Rectal smooth muscle tissue (tissue), 1 donor: ENCODE measurements around the gene TLDC2.
A peak's percentile ranks its signal among the peaks of the same experiment; 100 is the strongest.
"Not testable (repeated sequence)": the region's sequence is repeated elsewhere in the genome, so short reads cannot be mapped to it uniquely, and the experiment has no call there.

Experiments used
- H3K27ac ChIP-seq: one replicate; pipeline ENCODE4 v1.7.0; 2013; ENCODE audit warnings: low read depth, low read length, inconsistent platforms
- H3K27me3 ChIP-seq: one replicate; pipeline ENCODE4 v1.7.0; 2013; ENCODE audit warnings: low read length; ENCODE audit not compliant: control insufficient read depth, insufficient read depth
- H3K36me3 ChIP-seq: one replicate; pipeline ENCODE4 v1.7.0; 2013; ENCODE audit warnings: low read length; ENCODE audit not compliant: control insufficient read depth, insufficient read depth
- H3K4me1 ChIP-seq: one replicate; pipeline ENCODE4 v1.7.0; 2013; ENCODE audit warnings: low read length; ENCODE audit not compliant: control insufficient read depth, insufficient read depth
- H3K4me3 ChIP-seq: one replicate; pipeline ENCODE4 v1.7.0; 2013; ENCODE audit warnings: low read length
- H3K9ac ChIP-seq: one replicate; pipeline ENCODE4 v1.7.0; 2013; ENCODE audit warnings: low read length

The TLDC2 gene

GRCh38 chr20:36929691-36930090 is 53.8 kb downstream of the TLDC2 start:
- H3K27ac ChIP-seq = no peak overlapping the region
- H3K9ac ChIP-seq = no peak overlapping the region
- H3K36me3 ChIP-seq = peaks cover 7% of the 10 kb centered on the region
- H3K4me3 ChIP-seq = no peak overlapping the region
- no peaks in the 10 kb centered on the region for H3K27me3 ChIP-seq
- no peaks in the 10 kb centered on the region for H3K4me1 ChIP-seq

- H3K4me1 ChIP-seq, H3K36me3 ChIP-seq, H3K27me3 ChIP-seq, H3K9ac ChIP-seq, H3K27ac ChIP-seq, H3K4me3 ChIP-seq: not testable (repeated sequence)
Observed at GRCh38 chr20:36932067-36932466, 56.1 kb downstream of the TLDC2 start.

- Histone ChIP-seq H3K4me1 (peaks cover 1% of the 10 kb centered on the region), H3K4me3 (no peak overlapping the region), H3K36me3 (peaks cover 2% of the 10 kb centered on the region), H3K27me3 (no peaks in the 10 kb centered on the region), H3K27ac (no peak overlapping the region), H3K9ac (no peak overlapping the region)
Observed at GRCh38 chr20:36932476-36933426, 56.8 kb downstream of the TLDC2 start.

- H3K4me3 ChIP-seq, H3K36me3 ChIP-seq, H3K9ac ChIP-seq, H3K4me1 ChIP-seq, H3K27me3 ChIP-seq, H3K27ac ChIP-seq: not testable (repeated sequence)
Observed at GRCh38 chr20:36933571-36933970, 57.6 kb downstream of the TLDC2 start.

- Histone ChIP-seq H3K4me1 (peaks cover 2% of the 10 kb centered on the region), H3K9ac (no peak overlapping the region), H3K36me3 (peaks cover 2% of the 10 kb centered on the region), H3K27ac (no peak overlapping the region), H3K4me3 (no peak overlapping the region), H3K27me3 (no peaks in the 10 kb centered on the region)
Observed at GRCh38 chr20:36936341-36936740, 60.4 kb downstream of the TLDC2 start.

- H3K36me3 ChIP-seq, H3K9ac ChIP-seq, H3K4me1 ChIP-seq, H3K27ac ChIP-seq, H3K4me3 ChIP-seq, H3K27me3 ChIP-seq: not testable (repeated sequence)
Observed at GRCh38 chr20:36936761-36937401, 60.9 kb downstream of the TLDC2 start.

- Histone ChIP-seq H3K27me3 (no peaks in the 10 kb centered on the region), H3K9ac (no peak overlapping the region), H3K4me1 (peaks cover 2% of the 10 kb centered on the region), H3K4me3 (no peak overlapping the region), H3K27ac (no peak overlapping the region), H3K36me3 (peaks cover 2% of the 10 kb centered on the region)
Observed at GRCh38 chr20:36937402-36937770, 61.4 kb downstream of the TLDC2 start.

GRCh38 chr20:36941401-36941835 is 65.5 kb downstream of the TLDC2 start:
- peaks cover 5% of the 10 kb centered on the region for H3K36me3 ChIP-seq
- H3K27ac ChIP-seq = peak overlapping the region; percentile 36
- H3K4me3 ChIP-seq = no peak overlapping the region
- H3K9ac ChIP-seq = no peak overlapping the region
- H3K27me3 ChIP-seq = no peaks in the 10 kb centered on the region
- peaks cover 11% of the 10 kb centered on the region for H3K4me1 ChIP-seq
